SK-N-MC (cell line): Measurements from ENCODE around the gene CCNQ.

ENCODE experiments used
- DNase-seq: peaks from one replicate; pipeline ENCODE4 v3.0.0-alpha.2; 2011; ENCODE audit warnings: low read depth, low spot score
- H3K27ac ChIP-seq: fragments of 200-600 bp; sonication (generic); 2 replicates; pipeline ENCODE4 v1.5.1; 2016; ENCODE audit warnings: mixed run types
- H3K36me3 ChIP-seq: fragments of 200-600 bp; sonication (generic); 2 replicates; pipeline ENCODE4 v1.6.1; 2017; ENCODE audit warnings: antibody characterized with exemption, low read length, mixed read lengths; ENCODE audit not compliant: insufficient read depth
- H3K4me3 ChIP-seq: fragments of 200-600 bp; sonication (generic); 2 replicates; pipeline ENCODE4 v1.5.1; 2016
- H3K9ac ChIP-seq: fragments of 200-600 bp; sonication (generic); 2 replicates; pipeline ENCODE4 v1.8.0; 2017; ENCODE audit warnings: mixed run types, mixed read lengths; ENCODE audit not compliant: insufficient read length
- H3K9me3 ChIP-seq: fragments of 200-600 bp; sonication (generic); 2 replicates; pipeline ENCODE4 v1.6.1; 2017; ENCODE audit warnings: low read depth, mild to moderate bottlenecking, antibody characterized with exemption, low read length, moderate library complexity, mixed read lengths
- EZH2 ChIP-seq: fragments of 200-600 bp; sonication (generic); IDR thresholded peaks from one replicate; pipeline ENCODE4 v1.6.1; 2017; ENCODE audit warnings: antibody characterized with exemption
- FOXP2 ChIP-seq: optimal IDR thresholded peaks from 2 replicates; pipeline ENCODE3; 2011; ENCODE audit warnings: mild to moderate bottlenecking, moderate library complexity; ENCODE audit not compliant: insufficient read depth; ENCODE audit errors: extremely low read length, control extremely low read depth
- POLR2AphosphoS5 ChIP-seq: IDR thresholded peaks from 2 replicates; pipeline ENCODE4 v1.6.1; 2012; ENCODE audit warnings: mild to moderate bottlenecking, low read depth, low read length, borderline replicate concordance

Gene CCNQ

DNA sequence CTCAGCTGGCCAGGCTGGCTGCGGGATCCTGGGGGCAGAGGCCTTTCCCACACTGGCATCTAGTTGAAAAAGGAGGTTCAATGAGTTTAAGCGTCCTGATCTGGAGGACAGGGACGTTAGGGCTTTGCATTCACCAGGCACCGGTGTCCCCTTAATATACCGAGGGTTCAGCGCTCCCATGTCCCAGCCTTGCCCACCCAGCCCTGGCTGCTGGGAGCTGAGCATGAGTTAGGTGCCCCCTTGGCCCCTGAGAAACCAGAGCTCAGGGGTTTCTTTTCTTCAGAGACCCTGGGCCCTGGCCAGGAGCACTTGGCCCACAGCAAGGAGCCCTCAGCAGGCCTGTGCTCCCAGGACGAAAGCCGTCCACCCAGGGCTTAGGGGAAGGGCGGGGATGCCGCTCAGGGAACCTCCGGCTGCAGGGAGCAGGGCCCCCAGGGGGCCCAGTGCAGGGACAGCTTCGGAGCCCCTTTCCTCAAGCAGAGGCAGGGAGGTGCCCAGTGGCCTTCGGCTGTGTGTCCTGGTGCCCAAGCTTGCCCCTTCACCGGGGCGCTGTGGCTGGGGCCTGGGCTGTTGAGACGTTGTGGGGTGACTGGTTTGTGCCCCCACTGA is 27.2 kb upstream of the CCNQ start:
- Histone ChIP-seq H3K9me3 (no peaks in the 10 kb centered on the region), H3K4me3 (no peak overlapping the region), H3K27ac (no peak overlapping the region), H3K36me3 (no peaks in the 10 kb centered on the region), H3K9ac (no peak overlapping the region)
- TF ChIP-seq POLR2AphosphoS5 (no peak), EZH2 (no peak), FOXP2 (no peak)
- DNase-seq: no peak

- Histone ChIP-seq H3K4me3 (no peak overlapping the region), H3K27ac (no peak overlapping the region), H3K9me3 (no peaks in the 10 kb centered on the region), H3K36me3 (no peaks in the 10 kb centered on the region), H3K9ac (no peak overlapping the region)
- no peak for DNase-seq
- no peak for TF ChIP-seq FOXP2
- TF ChIP-seq POLR2AphosphoS5: no peak
- no peak for TF ChIP-seq EZH2
Measured at GRCh38 chrX:153625271-153626024, 26.5 kb upstream of the CCNQ start.

- no peak overlapping the region for H3K4me3 ChIP-seq
- no peaks in the 10 kb centered on the region for H3K9me3 ChIP-seq
- no peak for DNase-seq
- no peak for TF ChIP-seq POLR2AphosphoS5
- TF ChIP-seq FOXP2: no peak
- TF ChIP-seq EZH2: no peak
- H3K27ac ChIP-seq: no peak overlapping the region
- no peak overlapping the region for H3K9ac ChIP-seq
- no peaks in the 10 kb centered on the region for H3K36me3 ChIP-seq
Measured at GRCh38 chrX:153624196-153625091, 25.5 kb upstream of the CCNQ start.

DNA sequence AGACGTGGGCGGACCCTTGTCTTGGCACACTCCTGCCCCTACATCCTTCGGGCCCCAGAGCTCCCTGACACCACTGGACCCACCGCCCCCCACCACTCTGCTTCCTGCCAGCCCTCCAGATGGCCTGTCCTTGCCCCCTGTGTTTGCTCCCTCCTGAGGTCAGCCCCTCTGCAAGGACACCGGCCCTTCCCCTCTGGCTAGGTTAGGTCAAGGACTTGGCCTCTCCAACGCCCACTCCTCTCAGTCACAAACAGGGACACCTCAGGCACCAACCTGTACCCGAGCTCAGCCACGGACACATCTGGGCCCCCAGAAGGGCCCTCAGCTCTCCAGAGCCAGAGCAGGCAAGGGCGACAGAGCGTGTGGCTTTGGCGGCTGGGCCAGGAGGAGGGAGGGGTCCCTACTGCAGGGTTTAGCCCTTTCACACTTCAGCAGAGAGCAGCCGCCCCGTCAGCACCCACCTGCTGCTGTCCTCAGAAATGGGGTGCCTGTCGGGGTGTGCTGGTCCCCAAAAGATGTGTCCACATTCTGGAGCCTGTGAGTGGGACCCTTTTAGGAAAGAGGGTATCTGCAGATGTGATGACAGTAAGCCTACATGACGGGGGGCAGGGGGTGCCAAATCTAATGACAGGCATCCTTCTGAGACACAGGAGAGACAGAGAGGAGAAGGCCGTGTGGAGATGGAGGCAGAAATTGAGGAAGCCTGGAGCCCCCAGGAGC is 24.5 kb upstream of the CCNQ start:
- no peak for TF ChIP-seq FOXP2
- no peak for TF ChIP-seq EZH2
- TF ChIP-seq POLR2AphosphoS5: no peak
- Histone ChIP-seq H3K4me3 (no peak overlapping the region), H3K9me3 (no peaks in the 10 kb centered on the region), H3K27ac (no peak overlapping the region), H3K9ac (no peak overlapping the region), H3K36me3 (no peaks in the 10 kb centered on the region)
- no peak for DNase-seq

DNA sequence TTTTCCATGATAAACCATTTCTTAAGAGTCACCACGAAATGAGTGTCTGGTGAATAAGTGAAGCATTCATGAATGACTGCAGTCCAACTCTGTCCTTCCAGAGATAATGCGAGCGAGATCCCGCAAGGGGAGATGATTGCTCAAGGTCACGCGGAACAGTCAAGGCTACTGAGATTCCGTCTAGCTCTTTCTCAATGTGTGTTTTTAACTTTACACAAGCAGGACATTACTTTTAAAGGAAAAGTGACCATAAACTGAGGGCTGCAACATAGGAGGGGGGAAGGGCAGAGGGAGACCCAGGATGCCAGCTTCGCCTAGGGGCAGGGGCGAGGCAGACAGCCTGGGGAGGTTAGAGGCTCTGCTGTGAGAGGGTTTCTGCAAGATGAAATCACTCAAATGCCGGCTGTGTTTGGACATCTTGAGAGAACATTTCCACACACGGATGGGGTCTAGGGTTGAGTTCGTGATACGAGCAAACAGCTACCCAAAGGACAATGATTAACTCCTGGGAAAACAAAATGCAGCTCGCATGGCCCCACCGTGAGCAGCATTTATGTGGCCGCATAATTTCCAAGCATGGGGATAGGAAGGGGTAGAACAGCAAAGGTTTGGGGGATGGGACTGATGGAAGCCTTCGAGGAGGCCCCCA is 23.8 kb upstream of the CCNQ start:
- Histone ChIP-seq H3K27ac (no peak overlapping the region), H3K36me3 (no peaks in the 10 kb centered on the region), H3K9me3 (no peaks in the 10 kb centered on the region), H3K4me3 (no peak overlapping the region), H3K9ac (no peak overlapping the region)
- TF ChIP-seq POLR2AphosphoS5 (no peak), EZH2 (no peak), FOXP2 (no peak)
- DNase-seq: no peak

- no peak for DNase-seq
- no peak overlapping the region for H3K9ac ChIP-seq
- H3K36me3 ChIP-seq: no peaks in the 10 kb centered on the region
- H3K27ac ChIP-seq: no peak overlapping the region
- no peaks in the 10 kb centered on the region for H3K9me3 ChIP-seq
- TF ChIP-seq FOXP2: no peak
- no peak for TF ChIP-seq POLR2AphosphoS5
- TF ChIP-seq EZH2: no peak
- no peak overlapping the region for H3K4me3 ChIP-seq
Measured at GRCh38 chrX:153621949-153622598, 23.1 kb upstream of the CCNQ start.

DNA sequence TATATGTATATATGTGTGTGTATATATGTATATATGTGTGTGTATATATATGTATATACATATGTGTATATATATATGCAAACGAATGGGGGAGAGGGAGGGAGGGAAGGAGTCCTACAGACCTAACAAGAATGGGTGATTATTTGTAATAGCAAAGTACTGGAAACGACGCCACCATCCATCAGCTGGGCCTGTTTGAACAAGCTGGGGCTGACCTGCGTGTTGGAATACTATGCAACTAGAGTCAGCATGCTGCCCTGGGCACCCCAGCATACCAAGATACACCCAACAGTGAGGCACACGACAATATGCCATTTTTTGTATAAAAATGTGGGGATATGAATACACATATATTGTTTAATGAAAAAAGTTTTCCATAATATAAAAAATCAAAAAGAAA is 21.6 kb upstream of the CCNQ start:
- DNase-seq: no peak
- Histone ChIP-seq H3K36me3 (no peaks in the 10 kb centered on the region), H3K27ac (no peak overlapping the region), H3K9ac (no peak overlapping the region), H3K4me3 (no peak overlapping the region), H3K9me3 (no peaks in the 10 kb centered on the region)
- no peak for TF ChIP-seq EZH2
- TF ChIP-seq POLR2AphosphoS5: no peak
- no peak for TF ChIP-seq FOXP2

GRCh38 chrX:153614818-153615217 is 15.9 kb upstream of the CCNQ start:
- Histone ChIP-seq H3K4me3 (no peak overlapping the region), H3K9ac (no peak overlapping the region), H3K27ac (no peak overlapping the region), H3K9me3 (no peaks in the 10 kb centered on the region), H3K36me3 (no peaks in the 10 kb centered on the region)
- DNase-seq: no peak
- TF ChIP-seq EZH2: no peak
- TF ChIP-seq POLR2AphosphoS5: no peak
- TF ChIP-seq FOXP2: no peak
